Esophagus muscularis mucosa (tissue), 4 donors: ENCODE data around the gene CRYZL1.

Source experiments
- EP300 ChIP-seq: sonication (generic); formaldehyde crosslinking; IDR thresholded peaks from one replicate; pipeline ENCODE4 v1.6.1; 2017; ENCODE audit warnings: antibody characterized with exemption
- POLR2A ChIP-seq: fragments of 450-650 bp; IDR thresholded peaks from one replicate; pipeline ENCODE4 v1.6.1; 2017; ENCODE audit warnings: antibody characterized with exemption, moderate library complexity, mild to moderate bottlenecking, low read depth
- POLR2AphosphoS5 ChIP-seq, 2 donors: sonication (generic); formaldehyde crosslinking; IDR thresholded peaks; one replicate each; pipeline ENCODE4 v1.6.1; 2017; ENCODE audit warnings: antibody characterized with exemption in 2 of 2
- TF ChIP-seq, protein P1 (sequence below), 3 experiments: fragments of 200-600 bp in 2 of 3; fragments of 450-650 bp in 1 of 3; sonication (generic) in 2 of 3; IDR thresholded peaks; one replicate each; pipeline ENCODE4 v1.5.1; 2017 to 2019; ENCODE audit warnings: antibody characterized with exemption in 3 of 3, mild to moderate bottlenecking in 2 of 3, moderate library complexity in 1 of 3

- TF ChIP-seq POLR2A (no peak), EP300 (no peak), POLR2AphosphoS5 (IDR thresholded peaks at IDR 0.05) (no peak)
- TF ChIP-seq, protein P1, sequence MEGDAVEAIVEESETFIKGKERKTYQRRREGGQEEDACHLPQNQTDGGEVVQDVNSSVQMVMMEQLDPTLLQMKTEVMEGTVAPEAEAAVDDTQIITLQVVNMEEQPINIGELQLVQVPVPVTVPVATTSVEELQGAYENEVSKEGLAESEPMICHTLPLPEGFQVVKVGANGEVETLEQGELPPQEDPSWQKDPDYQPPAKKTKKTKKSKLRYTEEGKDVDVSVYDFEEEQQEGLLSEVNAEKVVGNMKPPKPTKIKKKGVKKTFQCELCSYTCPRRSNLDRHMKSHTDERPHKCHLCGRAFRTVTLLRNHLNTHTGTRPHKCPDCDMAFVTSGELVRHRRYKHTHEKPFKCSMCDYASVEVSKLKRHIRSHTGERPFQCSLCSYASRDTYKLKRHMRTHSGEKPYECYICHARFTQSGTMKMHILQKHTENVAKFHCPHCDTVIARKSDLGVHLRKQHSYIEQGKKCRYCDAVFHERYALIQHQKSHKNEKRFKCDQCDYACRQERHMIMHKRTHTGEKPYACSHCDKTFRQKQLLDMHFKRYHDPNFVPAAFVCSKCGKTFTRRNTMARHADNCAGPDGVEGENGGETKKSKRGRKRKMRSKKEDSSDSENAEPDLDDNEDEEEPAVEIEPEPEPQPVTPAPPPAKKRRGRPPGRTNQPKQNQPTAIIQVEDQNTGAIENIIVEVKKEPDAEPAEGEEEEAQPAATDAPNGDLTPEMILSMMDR (IDR thresholded peaks at IDR 0.05), result no peak
Measured at GRCh38 chr21:33677450-33677849, 35.9 kb upstream of the CRYZL1 start.
